ENCODE data around the gene SRPK2. TPM values are rescaled to one million over a fixed set of nuclear protein-coding genes. Genes with fewer than 3 reads are reported as not detected.

SRPK2 gene
- total and polyA plus RNA-seq, 2 of the 8 experiments (the other 6 are each of a cell fraction or from before 2014, with no cell fraction given): 10.0 to 47.1 TPM

DNA sequence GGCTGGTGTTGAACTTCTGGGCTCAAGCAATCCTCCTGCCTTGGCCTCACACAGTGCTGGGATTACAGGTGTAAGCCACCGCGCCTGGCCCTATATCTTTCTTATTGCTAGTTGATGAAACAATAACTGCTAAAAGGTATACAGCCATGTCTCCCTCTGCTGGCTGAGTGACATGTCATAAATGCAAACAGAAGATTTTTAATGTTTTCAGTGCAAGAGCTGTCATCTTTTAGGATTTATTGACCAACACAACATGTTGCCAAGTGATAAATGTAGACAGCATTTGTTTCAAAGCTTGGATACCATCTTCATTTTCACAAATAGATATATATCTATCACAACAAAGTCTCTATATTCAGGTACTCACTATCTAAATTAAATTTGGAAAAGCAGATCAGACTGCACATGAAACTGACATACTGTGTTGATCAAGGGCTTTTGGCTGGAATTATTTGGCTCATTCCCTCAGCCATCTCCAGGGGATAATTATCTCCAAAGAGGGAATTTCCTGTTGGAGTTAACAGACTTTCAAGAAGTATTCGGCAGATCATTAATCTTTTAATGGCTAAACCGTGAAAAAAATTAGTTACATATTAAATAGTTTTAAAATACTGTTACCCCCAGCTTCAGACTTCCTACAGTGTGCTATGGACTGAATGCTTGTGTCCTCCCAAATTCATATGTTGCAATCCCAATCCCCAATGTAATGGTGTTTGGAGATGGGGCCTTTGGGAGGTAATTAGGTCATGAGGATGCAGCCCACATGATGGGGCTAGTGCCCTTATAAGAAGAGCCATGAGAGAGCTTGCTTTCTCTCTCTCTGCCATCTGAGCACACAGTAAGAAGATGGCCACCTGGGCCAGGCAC is 41.3 kb upstream of the SRPK2 start:
- TF ChIP-seq RXRA (IDR thresholded peaks at IDR 0.05; ENCODE audit: insufficient read depth, low read depth, low read length): no peak
- TF ChIP-seq CBX8 (IDR thresholded peaks at IDR 0.05; ENCODE audit: borderline replicate concordance, low read depth, low read length): no peak
- TF ChIP-seq, protein P1, sequence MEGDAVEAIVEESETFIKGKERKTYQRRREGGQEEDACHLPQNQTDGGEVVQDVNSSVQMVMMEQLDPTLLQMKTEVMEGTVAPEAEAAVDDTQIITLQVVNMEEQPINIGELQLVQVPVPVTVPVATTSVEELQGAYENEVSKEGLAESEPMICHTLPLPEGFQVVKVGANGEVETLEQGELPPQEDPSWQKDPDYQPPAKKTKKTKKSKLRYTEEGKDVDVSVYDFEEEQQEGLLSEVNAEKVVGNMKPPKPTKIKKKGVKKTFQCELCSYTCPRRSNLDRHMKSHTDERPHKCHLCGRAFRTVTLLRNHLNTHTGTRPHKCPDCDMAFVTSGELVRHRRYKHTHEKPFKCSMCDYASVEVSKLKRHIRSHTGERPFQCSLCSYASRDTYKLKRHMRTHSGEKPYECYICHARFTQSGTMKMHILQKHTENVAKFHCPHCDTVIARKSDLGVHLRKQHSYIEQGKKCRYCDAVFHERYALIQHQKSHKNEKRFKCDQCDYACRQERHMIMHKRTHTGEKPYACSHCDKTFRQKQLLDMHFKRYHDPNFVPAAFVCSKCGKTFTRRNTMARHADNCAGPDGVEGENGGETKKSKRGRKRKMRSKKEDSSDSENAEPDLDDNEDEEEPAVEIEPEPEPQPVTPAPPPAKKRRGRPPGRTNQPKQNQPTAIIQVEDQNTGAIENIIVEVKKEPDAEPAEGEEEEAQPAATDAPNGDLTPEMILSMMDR (IDR thresholded peaks at IDR 0.05; ENCODE audit: control extremely low read depth in 1 of 3, insufficient read depth in 1 of 3, low read depth in 1 of 3, low read length in 3 of 3): peak in 2 of 3 experiments; percentile 26 to 37; a peak in 3 of 4 replicates
- TF ChIP-seq RAD21 (IDR thresholded peaks at IDR 0.05 in 1 of 2, conservative IDR thresholded peaks at IDR 0.05 in 1 of 2; ENCODE audit: low read depth in 2 of 2, low read length in 2 of 2): peak; percentile 53 to 65
- peak; percentile 59 for TF ChIP-seq YY1 (IDR thresholded peaks at IDR 0.05; ENCODE audit: low read depth, low read length)
- TF ChIP-seq, protein P2, sequence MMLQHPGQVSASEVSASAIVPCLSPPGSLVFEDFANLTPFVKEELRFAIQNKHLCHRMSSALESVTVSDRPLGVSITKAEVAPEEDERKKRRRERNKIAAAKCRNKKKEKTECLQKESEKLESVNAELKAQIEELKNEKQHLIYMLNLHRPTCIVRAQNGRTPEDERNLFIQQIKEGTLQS (IDR thresholded peaks at IDR 0.05; ENCODE audit: insufficient read depth, low read depth, low read length): no peak
- no peak for TF ChIP-seq CHD1 (IDR thresholded peaks at IDR 0.05; ENCODE audit: low read depth, low read length)
- TF ChIP-seq CEBPB (IDR thresholded peaks at IDR 0.05; ENCODE audit: low read depth, low read length): peak; percentile 37; the same call in 1 of the 2 replicates
- Histone ChIP-seq H3K9ac (replicated peaks in 1 of 4; ENCODE audit: extremely low read depth in 1 of 4, low read depth in 3 of 4, low read length in 3 of 4) (no peak overlapping the region), H4K20me1 (replicated peaks in 1 of 2; ENCODE audit: control insufficient read depth in 1 of 2, insufficient read depth in 2 of 2, low read length in 2 of 2) (no peaks in the 10 kb centered on the region), H2AK5ac (ENCODE audit: low read depth, low read length) (no peak overlapping the region), H3K36me3 (ENCODE audit: control insufficient read depth in 2 of 4, insufficient read depth in 4 of 4, low read length in 3 of 4) (no peaks in the 10 kb centered on the region), H3K23me2 (ENCODE audit: low read depth, low read length) (no peaks in the 10 kb centered on the region), H2BK12ac (ENCODE audit: low read depth, low read length) (no peak overlapping the region), H4K5ac (ENCODE audit: insufficient read length, low read depth, low read length) (no peak overlapping the region), H2BK20ac (ENCODE audit: low read length) (no peak overlapping the region), H4K8ac (ENCODE audit: extremely low read depth, insufficient read depth, low read length) (no peak overlapping the region), H3K14ac (ENCODE audit: insufficient read length) (no peak overlapping the region), H4K91ac (replicated peaks; ENCODE audit: insufficient read length, low read length) (no peak overlapping the region), H3K79me1 (ENCODE audit: low read depth, low read length) (no peaks in the 10 kb centered on the region), H2AFZ (ENCODE audit: low read length) (no peak overlapping the region), H3K9me3 (ENCODE audit: insufficient read depth in 2 of 2, low read depth in 1 of 2, low read length in 1 of 2) (no peaks in the 10 kb centered on the region), H3K27ac (ENCODE audit: low read depth, low read length) (no peak overlapping the region), H3K4me2 (ENCODE audit: insufficient read depth in 1 of 2, low read depth in 2 of 2, low read length in 2 of 2) (no peak overlapping the region), H3K27me3 (replicated peaks in 1 of 4; ENCODE audit: control insufficient read depth in 3 of 4, extremely low read depth in 1 of 4, insufficient read depth in 3 of 4, low read length in 3 of 4) (no peaks in the 10 kb centered on the region), H3K4me1 (replicated peaks in 1 of 4; ENCODE audit: control insufficient read depth in 3 of 4, insufficient read depth in 4 of 4, low read length in 3 of 4) (no peaks in the 10 kb centered on the region), H3K18ac (ENCODE audit: extremely low read depth, low read length) (no peak overlapping the region), H2BK15ac (ENCODE audit: low read length) (no peak overlapping the region), H2BK5ac (ENCODE audit: low read depth, low read length) (no peak overlapping the region), H3K4ac (replicated peaks; ENCODE audit: insufficient read length, low read depth, low read length) (no peak overlapping the region), H3K23ac (ENCODE audit: insufficient read length) (no peak overlapping the region), H3K4me3 (ENCODE audit: extremely low read depth in 1 of 4, insufficient read depth in 2 of 4, low read depth in 3 of 4, low read length in 4 of 4) (no peak overlapping the region), H3K56ac (replicated peaks; ENCODE audit: insufficient read length, low read depth, low read length) (no peak overlapping the region), H2BK120ac (replicated peaks; ENCODE audit: low read depth, low read length) (no peak overlapping the region), H3K79me2 (ENCODE audit: control insufficient read depth in 1 of 2, insufficient read depth in 2 of 2, low read length in 2 of 2) (no peaks in the 10 kb centered on the region)
- ChIA-PET CTCF (ENCODE audit: partially characterized antibody) (interaction anchor here (0.7 to 2.7 kb wide), 15 partner anchors 8 to 179 kb away, joined by 3 to 13 read pairs (median 4); partner anchors contain the start of gene RINT1), POLR2A (ENCODE audit: partially characterized antibody) (no interaction called here)
- 89% methylated on average over 4 of the region's 4 CpGs; no CpG with 5 or more reads in 1 of the 2 experiments for WGBS, 2 experiments (ENCODE audit: extremely low coverage in 1 of 2, insufficient coverage in 1 of 2, insufficient read length in 1 of 2, insufficient replicate concordance in 2 of 2, low coverage in 1 of 2, low lambda C conversion rate in 2 of 2, missing lambda C conversion rate in 1 of 2)
- DNase-seq (ENCODE audit: low read depth in 1 of 2, low spot score in 2 of 2) (no peak), FAIRE-seq (no peak)
